ENCODE measurements around the gene MUCL1.

DNA sequence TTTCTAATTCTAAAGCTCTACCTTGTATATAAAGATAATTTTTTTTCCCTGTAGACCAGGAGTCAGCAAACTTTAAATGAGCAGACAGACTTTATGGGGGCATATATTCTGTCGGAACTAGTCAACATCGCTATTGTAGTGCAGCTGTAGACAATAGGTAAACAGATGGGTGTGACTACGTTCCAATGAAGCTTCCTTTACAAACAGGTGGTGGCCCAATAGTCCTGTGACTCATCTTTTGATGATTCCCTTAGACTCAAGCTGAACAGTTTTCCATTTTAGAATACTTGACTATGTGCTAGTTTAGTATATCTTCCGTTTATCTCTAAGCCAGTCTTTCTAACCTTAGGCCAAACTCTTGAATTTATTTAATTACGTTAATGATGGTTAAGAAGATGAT lies 16.3 kb downstream of the MUCL1 start:
- TF ChIP-seq CTCF (IDR thresholded peaks at IDR 0.05) (no peak), POLR2A (IDR thresholded peaks at IDR 0.05) (no peak), POLR2AphosphoS5 (IDR thresholded peaks at IDR 0.05) (no peak)

All from suprapubic skin (tissue), 4 donors.